ENCODE results near the gene SSBP4. TPM values are rescaled to one million over a fixed set of nuclear protein-coding genes. Genes with fewer than 3 reads are reported as not detected.

The SSBP4 gene
- total RNA-seq, 1 experiment from 2014 or later = 164 TPM

GRCh38 chr19:18460900-18461299 lies 41.7 kb downstream of the SSBP4 start:
- DNase-seq (ENCODE audit: low read depth, low spot score) = no peak

More at GRCh38 chr19:18460900-18461299, 41.7 kb downstream of the SSBP4 start:
- Histone ChIP-seq H3K36me3 (ENCODE audit: control insufficient read depth in 1 of 2, insufficient read depth in 2 of 2, low read length in 2 of 2) (peaks cover 12 to 20% of the 10 kb centered on the region in 2 experiments; a peak in 3 of 4 replicates), H3K9me3 (ENCODE audit: control insufficient read depth in 1 of 2, insufficient read depth in 1 of 2, low read depth in 1 of 2, low read length in 2 of 2) (no peaks in the 10 kb centered on the region), H3K9ac (ENCODE audit: low read length) (no peak overlapping the region), H3K79me2 (ENCODE audit: insufficient read depth, low read length) (no peaks in the 10 kb centered on the region), H3K4me3 (replicated peaks in 1 of 2; ENCODE audit: low read depth in 1 of 2, low read length in 2 of 2) (no peak overlapping the region), H2AFZ (ENCODE audit: low read depth, low read length, poor library complexity, severe bottlenecking) (no peak overlapping the region), H3K4me2 (ENCODE audit: low read length) (no peak overlapping the region), H3K27ac (ENCODE audit: low read depth, low read length) (no peak overlapping the region), H4K20me1 (ENCODE audit: insufficient read depth) (no peaks in the 10 kb centered on the region), H3K4me1 (ENCODE audit: control insufficient read depth in 1 of 2, insufficient read depth in 2 of 2, low read length in 2 of 2) (peaks cover 10 to 11% of the 10 kb centered on the region in 2 experiments), H3K9me2 (ENCODE audit: insufficient read depth) (no peaks in the 10 kb centered on the region), H3K27me3 (ENCODE audit: insufficient read depth, low read length) (no peaks in the 10 kb centered on the region)
- no TSS peak for BruUV-seq (replicated peaks)
- RAD21 ChIA-PET (ENCODE audit: low non-redundant PET in 1 of 2, low total read pairs in 2 of 2, uncharacterized antibody in 2 of 2, unreplicated experiment in 2 of 2) = no interaction called here
- POLR2A ChIA-PET = no interaction called here
- CTCF ChIA-PET = interaction anchor here (1.0 to 1.4 kb wide), 2 partner anchors 12 to 38 kb away, joined by 3 read pairs; no protein-coding TSS in a partner anchor
- ATAC-seq = no peak
- TF ChIP-seq JUND (IDR thresholded peaks at IDR 0.05) (no peak), ZFX (IDR thresholded peaks at IDR 0.05) (no peak), SRF (IDR thresholded peaks at IDR 0.05; ENCODE audit: low read depth) (no peak), ATF3 (IDR thresholded peaks at IDR 0.05) (no peak), RAD21 (IDR thresholded peaks at IDR 0.05; ENCODE audit: low read depth) (no peak), SIN3A (IDR thresholded peaks at IDR 0.05; ENCODE audit: low read depth) (no peak), ZNF274 (IDR thresholded peaks at IDR 0.05; ENCODE audit: low read depth, low read length) (no peak), POLR2A (IDR thresholded peaks at IDR 0.05; ENCODE audit: borderline replicate concordance, extremely low read depth, insufficient read depth, insufficient read length) (no peak), TCF7L2 (IDR thresholded peaks at IDR 0.05; ENCODE audit: borderline replicate concordance, extremely low read depth, insufficient read depth, insufficient read length) (no peak), EZH2phosphoT487 (IDR thresholded peaks at IDR 0.05; ENCODE audit: borderline replicate concordance) (no peak), POLR2AphosphoS5 (IDR thresholded peaks at IDR 0.05; ENCODE audit: low read depth, low read length) (no peak), CTCF (IDR thresholded peaks at IDR 0.05 in 2 of 3, conservative IDR thresholded peaks at IDR 0.05 in 1 of 3; ENCODE audit: borderline replicate concordance in 1 of 3, insufficient read depth in 1 of 3, low read depth in 2 of 3, low read length in 2 of 3) (no peak), ZBTB33 (IDR thresholded peaks at IDR 0.05; ENCODE audit: extremely low read depth, insufficient replicate concordance, low read length) (no peak)
- intact Hi-C loops (cut with micrococcal nuclease) = no loop called here

Measured in HCT116 (cell line).